TTC549 (cell line): ENCODE data around the gene DAB1.

ENCODE experiments used
- FAIRE-seq: peaks from 2 replicates; lab custom pipeline; 2012; peaks lifted over from hg19 to GRCh38; lab: Jason Lieb, UNC

Gene DAB1

DNA sequence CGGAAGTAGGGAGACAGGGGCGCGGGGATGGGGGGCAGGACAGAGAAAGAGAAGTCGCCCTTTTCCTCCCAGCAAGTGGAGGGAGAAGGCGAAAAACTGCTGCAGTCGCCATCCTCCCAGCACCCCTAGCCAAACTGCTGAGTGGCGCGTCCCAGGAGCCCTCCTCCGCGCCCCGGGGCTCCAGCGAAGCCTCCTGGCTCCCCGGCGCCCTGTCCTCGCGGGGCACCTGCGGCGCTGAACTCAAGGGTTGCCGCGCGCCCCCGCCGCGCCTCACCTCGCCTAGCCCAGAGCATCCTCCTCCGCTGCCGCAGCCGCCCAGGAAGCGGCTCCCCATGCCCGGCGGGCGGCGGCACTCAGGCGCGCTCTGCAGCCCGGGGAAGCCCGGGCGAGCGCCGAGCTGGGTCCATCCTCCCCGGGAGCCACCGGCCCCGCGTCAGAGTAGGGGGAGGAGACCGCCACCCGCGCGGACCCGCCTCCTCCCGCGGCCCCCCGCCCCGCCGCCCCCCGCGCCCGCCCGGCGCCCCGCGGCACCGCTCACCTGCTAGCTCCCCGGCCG lies at the start of gene DAB1:
Gene DAB1, minus strand, starts transcription at position 405 of the 556 bp plus-strand sequence. CDS start 133,030 bp downstream, outside the sequence.
- no peak for FAIRE-seq

DNA sequence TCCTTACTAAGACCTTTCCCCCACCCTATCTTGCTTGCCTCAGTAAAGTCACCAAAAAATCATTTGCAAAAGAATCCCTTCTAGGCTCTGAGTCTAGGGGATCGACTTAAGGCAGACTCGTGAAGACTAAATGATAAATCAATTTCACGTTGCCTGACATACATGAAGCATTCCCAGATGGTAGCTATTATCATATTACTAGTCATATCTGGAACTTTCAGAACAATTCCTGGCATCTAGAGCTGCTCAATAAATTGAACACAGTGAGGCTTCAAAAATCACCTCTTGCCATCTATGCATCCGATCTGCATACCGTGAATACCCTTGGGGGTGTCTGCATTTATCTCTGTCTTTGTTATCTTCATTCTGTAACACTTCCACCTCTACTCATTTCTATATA lies 49.6 kb upstream of the DAB1 start:
- no peak for FAIRE-seq

DNA sequence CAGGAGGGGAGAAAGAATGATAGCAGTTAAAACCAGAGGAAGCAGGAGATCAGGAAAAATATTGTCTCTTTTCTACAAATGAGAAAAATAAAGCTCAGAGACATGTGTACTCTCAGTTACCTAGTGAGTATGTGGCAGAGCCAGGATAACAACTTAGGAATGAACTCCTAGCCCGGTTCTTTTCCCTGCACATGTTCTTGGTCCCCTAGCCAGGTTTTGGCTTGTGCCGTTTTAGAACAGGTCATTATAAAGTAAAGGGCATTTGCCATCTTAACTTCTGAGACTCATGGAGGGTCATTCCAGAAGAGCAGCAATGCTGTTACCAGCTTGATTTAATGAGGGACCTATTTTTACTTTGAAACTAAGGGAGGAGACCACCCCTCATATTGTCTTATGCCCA lies 48.1 kb upstream of the DAB1 start:
- FAIRE-seq = no peak

DNA sequence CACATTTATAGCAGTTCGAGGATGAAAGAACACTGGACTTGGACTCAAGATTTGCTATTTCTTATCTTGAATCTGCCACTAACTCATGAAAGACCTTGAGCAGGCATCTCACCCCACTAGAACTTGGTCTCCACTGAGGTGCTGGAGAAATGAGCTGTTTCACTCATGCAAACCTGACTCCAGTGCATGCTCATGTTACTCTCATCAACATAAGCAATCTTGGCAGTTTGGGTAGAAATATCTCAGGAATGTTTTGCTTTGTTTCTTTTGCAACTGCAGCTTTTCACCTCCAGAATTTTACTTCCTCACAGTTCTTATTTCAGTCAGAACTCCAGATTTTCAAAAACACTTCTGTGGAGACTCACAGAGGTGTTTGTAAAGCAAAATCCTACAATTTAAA lies 46.2 kb upstream of the DAB1 start:
- FAIRE-seq = no peak

DNA sequence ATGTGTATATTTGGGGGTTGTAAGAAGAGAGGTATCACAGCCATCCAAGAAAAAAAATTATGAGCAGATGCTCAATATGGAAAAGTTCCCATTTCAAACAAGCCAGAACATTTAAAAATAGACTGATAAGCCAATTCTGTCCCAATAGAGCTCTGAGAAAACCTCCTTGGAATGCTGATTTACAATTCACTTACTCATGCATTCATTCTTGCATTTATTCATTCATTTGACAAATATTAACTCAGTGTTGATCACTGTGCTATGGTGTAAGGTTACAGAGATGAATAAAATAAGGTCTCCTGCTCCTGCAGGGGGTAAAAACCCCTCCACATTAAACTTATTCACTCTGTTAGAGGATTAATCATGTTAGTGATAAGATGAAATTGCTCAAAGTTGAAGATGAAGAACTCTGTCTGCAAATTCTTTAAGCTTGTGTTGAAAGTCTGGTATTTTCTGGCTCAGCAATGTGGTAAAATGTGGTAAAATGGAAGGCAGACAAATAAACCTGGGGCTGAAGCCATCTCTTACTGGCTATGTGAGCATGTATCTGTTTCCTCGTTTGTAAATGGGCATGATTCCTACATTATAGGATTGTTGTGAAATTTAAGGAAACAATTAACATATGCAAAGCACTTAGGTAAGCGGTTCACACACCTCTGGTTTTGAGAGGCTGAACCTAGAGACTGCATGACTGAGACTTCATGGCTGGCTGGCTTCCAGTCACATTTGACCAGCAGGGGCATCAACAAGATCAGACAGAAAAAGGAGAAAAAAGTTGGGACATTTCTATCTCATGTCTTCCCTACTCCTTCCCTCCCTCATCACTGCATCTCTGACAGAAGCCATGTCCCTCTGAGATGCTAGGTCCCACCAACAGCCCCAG lies 45.0 kb upstream of the DAB1 start:
- no peak for FAIRE-seq

DNA sequence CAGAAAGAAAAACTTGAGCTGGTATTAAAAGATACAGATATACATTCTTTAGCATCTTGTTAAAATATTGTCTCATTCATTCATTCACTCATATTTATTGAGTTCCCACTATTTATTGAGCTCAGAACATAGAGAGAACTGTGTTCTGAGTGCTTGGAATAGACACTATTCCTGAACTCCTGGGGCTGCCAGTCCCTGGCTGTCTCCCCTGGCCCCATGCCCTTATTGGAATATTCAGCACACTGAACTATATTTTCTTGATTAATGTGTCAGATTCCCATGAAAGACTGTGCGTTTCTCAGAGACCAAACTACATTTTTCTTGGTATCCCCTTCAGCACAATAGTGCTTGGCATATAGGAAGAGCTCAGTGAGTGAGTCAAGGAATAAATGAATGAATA lies 44.0 kb upstream of the DAB1 start:
- FAIRE-seq = no peak

DNA sequence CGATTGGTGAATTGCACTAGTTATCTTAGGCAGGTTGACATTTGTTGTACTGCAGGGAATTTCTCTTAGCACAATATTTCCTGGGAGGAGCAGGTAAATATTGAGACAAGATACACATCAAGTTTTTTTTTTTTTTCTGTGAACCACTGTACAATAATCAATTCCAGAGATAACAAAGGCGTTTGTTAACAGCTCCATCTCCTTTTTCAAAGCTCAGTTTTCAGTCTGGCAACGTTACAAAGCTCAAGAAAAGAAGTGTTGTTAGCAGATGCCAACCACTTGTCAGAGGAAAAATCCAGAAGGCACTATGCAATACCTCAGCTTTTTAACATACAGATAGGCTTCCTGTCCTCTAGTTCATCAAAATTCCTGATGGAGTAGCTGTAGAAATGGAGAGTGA lies 40.9 kb upstream of the DAB1 start:
- FAIRE-seq = no peak

DNA sequence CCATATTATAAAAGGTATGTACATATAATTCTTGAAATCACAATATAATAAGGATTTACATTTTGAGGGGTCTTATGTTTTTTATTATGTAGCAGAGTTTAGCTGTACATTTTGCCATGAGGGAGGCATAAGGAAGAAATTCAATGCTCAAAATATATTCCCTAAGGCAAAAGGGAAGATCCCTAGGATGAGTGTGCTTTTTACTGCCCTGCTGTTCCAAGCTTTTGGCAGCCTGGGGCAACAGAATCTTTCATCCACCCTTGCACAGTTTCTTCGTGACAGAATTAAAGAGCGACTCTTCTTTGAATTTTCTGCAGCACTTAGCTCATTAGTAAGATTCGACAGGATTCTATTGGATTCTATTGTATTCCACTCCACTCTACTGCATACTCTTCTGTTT lies 39.5 kb upstream of the DAB1 start:
- no peak for FAIRE-seq

DNA sequence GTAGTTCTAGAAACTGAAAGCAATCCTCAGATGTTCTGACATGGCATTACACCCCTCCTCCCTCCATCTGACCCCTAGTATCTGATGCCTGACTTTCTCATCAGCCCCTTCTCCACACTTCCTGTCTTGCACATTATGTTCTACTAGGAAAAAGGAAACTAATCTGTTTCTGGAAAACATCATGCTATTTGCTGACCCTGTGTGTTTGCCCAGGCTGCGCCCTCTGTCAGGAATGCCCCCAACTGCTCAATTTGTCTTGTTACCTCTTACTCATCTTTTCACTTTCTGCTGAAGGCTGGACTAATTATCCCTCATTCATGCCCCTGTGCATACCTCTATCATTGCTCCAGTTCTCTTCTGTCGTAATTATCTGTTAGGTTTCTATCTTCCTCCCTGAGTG lies 37.5 kb upstream of the DAB1 start:
- no peak for FAIRE-seq

DNA sequence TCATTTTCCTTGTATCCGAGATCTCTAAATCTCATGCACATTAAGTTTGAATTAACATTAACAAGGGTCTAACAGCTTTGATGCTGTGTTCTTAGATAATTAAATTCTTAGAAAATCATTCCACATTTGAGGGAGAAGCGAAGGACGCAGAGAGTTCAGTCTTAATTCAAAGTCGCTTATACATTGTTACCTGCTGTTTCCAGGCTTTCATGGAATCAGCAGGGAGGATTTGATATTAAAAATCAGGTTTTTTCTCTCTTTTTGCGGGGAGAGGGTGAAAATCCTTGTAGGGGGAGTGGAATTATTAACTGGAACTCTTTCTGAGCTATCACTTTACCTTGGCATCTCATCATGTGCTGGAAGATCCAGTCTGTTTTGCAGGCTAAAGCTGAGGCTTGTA lies 27.7 kb upstream of the DAB1 start:
- FAIRE-seq = no peak

DNA sequence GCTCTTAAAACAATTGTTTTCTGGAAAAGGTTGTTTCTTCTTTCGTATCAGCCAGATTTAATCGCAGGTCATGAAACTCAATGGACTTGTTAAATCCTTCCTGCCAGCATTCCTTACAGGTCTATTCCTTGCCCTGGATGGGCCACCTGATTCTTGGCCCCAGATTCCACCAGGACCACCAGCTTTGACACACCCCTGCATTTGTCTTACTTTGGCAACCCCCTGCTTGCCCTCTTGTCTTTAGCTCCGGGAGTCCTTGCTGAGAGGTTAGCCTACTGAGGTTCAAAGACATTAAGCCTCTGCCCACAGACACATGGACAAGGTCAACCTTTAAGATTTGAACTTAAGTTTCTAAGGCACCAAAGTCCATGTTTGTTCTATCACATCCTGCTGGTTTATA lies 27.1 kb upstream of the DAB1 start:
- no peak for FAIRE-seq

DNA sequence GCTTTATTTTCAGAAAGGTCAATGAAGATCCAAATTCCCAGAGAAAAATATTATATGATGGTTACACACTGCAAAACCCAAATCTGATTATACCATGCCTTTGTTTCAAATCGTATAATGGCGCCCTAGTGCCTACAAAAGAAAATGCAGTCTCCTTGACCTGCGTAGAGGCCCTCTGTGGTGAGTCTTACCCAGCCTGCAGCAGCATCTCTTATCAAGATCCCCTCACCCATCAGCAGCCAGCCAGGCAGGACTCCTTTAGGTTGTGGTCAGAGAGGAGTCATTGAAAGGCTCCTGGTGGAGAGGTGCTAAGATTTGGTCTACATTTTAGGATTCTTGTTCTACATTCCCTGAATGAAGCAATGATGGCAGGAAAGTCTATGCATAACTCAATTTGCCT lies 23.7 kb upstream of the DAB1 start:
- FAIRE-seq = no peak

DNA sequence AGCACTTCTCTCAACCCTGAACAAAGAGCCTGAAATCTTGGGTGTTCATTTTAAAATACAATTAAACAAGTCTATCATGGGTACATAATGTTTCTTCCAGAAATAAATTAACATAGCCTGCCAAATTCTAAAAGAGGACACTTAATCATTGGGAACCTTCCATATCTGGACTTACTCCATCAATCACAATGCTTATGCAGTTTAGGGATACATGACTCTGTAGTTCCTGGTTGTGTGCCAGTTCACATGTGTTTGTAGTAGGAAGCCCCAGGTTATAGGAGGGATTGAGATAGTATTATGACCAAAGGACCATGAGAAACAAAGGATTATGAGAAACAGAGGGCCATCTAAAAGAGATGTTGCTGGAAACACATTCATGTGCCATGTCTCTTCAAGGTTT lies 19.1 kb upstream of the DAB1 start:
- no peak for FAIRE-seq

DNA sequence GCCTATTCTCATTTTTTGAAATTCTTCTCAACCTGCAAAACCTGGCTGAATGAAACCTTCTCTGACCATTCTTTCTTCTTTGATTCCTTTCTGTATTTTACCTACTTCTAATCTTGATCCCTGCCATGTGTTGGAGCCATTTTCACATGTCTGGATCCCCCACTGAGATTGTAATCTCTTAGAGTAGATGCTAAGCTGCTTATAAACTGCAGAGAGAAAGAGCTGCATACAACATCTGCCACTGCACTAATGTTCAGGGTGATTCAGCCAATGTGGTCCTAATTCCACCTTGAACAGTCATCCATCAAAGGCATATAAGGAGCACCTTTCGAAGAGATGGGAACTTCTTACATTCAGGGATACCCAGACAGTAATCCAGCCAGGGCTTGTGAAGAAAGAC lies 16.2 kb upstream of the DAB1 start:
- FAIRE-seq = no peak

DNA sequence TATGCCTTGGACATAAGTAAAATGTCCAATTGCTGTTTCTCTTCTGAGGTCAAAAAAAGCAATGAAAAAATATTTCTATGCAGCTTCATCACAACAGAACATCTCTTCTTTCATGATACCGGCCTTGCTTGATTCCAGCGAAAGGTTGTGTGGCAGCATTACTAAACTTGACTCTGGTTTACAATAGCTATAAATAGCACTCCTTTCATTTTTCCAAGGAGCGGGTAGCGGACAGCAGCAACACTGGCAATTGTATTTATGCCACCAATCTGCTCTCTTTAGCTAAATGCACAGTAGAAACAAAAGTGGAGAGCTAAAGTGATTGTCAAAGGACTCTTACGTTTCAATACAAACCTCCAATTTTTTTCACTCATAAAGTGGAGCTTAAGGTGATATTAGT lies 7.5 kb upstream of the DAB1 start:
- no peak for FAIRE-seq

DNA sequence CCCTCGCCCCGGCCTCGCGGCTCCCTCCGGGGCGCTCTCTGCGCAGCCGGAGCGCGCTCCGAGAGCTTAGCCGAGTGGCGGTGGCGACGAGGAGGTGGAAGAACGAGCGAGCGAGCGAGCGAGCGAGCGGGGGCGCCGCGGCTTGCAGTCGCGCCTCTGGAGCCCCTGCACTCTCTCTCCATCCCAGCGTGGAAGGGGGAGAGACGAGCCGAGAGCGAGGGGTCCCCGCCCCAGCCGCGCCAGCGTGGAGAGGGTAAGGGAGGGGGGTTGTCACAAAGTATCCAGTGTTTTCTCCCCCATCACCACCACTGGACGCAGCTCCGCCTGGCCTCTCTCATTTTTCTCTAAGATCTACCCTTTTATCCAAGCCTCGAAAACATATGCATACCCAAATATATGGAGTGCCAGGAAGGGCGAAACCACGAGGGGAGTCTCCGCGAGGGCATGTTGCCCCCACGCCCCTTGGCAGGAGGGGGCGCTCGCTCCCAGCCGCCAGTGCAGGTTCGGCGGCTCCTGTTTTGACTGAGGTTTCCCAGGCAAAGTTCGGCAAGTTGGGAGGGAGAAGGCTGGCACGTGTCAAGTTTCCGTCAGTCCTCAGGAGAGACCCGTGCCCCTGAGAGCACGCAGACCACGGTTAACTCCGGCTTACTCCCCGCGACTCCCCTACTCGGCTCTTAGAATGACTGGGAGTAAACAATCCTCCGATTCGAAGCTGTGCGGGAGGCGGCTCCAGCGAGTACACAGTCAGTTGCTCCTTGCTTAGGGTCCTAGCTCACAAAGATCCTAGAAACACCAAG lies 569 bp upstream of the DAB1 start:
- no peak for FAIRE-seq

DNA sequence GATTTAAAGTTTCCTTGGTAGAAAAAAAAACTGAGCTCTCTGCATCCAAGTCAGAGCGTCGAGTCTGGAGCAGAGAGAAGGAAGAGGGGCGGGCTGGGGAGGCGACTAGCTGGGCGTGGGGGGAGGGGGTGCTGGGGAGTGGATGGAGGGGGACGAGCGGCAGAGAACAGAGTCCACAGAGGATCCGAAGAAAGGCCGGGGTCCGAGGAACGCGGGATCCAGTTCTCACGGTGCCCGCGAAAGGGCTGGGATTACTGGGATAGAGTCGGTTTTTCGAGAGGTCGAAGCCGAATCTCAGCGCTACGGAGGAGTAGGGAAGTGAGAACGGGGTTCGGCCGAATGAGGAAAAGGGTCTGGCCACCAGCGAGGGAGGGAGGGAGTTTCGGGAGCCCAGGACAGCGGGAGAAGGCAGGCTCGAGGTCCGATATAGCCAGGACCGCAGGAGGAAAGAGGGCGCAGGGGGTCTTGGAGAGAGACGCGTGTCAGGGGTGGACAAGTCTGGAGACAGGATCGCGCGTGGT lies 665 bp downstream of the DAB1 start:
- no peak for FAIRE-seq

DNA sequence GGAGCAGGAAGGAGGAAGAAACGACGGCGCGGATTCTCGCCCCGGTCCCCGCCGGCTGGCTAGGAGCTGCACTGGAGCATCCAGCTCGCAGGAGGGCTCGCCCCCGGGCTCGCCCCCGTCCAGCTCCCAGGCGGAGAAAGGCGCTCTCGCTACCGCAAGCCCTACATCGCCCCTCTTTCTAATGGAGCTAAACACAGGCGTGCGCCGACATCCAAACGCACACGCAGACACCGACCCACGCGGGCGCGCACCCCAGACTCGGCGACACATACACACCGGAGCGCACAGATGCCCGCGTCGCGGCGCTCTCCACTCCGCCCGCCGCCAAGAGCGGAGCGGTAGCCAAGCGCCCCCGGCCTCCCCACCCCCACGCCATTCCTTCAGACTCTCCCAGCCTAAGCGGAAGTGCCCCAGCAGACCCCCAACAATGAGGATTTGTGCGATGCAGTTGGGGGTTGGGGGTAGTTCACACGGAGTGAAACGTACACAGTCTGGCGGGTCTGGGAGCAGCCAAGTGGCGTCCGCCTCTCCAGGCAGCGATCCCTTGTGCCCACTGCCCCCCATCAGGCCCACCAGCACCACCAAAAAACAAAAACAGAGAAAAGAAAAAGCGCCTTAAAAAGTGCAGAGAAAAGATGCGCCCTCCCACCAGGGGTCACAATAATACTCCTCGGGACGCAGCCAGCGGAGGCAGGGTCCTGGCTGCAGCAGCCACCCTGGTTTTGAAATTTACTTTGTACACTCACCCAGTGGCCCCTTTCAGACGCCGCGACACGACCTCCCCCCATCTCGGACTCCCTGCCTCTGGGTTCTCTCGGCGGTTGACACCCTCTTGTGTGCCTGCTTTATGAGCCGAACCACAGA lies 1.4 kb downstream of the DAB1 start:
- FAIRE-seq = no peak

DNA sequence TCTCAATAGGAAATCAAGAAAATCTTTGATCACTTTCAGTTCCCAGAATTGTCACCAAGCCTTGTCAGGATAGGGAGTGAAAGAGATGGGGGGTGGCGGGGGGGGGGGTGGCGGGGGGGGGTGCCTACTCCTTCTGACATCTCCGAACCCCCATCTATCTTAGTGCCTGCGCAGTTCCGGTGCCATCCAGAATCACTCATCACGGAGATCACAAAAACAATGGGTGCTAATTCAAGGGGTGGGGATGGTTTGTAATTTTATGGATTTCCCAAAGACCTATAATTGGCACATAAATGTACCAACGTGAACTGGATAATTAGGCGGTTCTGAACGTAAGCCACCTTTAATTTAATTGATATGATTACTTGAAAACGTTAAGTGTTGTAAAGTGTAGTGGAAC lies 2.1 kb downstream of the DAB1 start:
- no peak for FAIRE-seq

DNA sequence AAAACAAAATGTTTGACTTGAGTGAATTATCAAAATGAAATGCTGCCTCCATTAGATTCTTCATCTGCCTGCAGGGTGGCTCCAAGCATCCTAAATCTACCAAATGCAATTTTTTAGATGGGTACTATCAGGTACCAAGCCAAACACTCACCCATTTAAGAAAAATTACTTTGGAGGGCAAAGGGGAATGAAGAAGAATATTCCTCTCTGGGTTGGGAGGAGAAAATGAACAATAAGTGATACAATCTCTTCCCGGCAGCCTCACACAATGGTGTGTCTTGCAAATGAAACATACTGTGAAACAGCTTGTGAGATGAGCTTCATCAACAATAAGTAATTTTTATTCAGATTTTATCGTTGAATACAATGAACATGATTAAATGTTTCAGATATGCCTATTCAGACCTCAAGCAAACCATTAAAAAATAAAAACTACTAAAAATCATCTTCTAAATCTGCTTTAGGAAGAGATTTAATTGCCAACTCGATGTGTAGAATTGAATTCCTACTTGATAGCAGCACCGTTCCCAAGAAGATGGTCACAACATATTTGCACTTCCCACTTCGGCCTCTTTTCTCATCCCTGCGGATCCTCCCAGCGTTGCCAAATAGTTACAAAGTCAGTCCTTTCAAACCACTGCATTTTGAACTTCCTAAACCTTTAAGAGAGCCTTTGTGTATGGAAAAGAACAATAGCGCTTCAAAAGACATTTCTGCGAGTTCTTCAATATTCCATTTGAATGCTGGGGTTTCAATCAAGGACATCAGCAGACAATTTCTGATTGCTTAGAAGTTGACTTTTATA lies 2.7 kb downstream of the DAB1 start:
- no peak for FAIRE-seq

DNA sequence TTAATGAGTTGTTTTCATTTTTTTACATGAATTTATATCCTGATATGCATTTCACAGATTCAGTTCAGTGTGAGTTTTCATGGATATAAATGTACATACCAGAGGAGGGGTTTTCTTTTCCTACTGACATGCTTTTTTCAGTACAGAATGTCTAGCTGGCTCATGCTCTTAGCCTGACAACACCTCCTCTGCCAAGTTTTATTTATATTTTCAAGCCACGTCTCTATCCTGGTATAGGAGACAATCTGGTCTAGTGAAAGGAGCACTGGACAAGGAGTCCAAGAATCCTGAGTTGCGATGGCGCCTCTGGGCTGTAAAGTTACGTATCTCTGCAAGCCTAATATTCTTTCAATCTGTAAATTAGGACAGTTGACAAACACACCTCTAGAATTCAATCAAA lies 4.9 kb downstream of the DAB1 start:
- no peak for FAIRE-seq
